Colon (tissue), 2 donors: ENCODE results near the gene HNRNPAB.
"Not testable (repeated sequence)": the region's sequence is repeated elsewhere in the genome, so short reads cannot be mapped to it uniquely, and the experiment has no call there.

Source experiments
- FAIRE-seq: peaks from 2 replicates; lab custom pipeline; 2012; peaks lifted over from hg19 to GRCh38; lab: Jason Lieb, UNC
- donor health status: control.
- donor health status: control.

Gene HNRNPAB

GRCh38 chr5:178245389-178245788 is 41.1 kb downstream of the HNRNPAB start:
- no peak for FAIRE-seq

- no peak for FAIRE-seq
These were observed 42.4 kb downstream of the HNRNPAB start for GRCh38 chr5:178246624-178247279.

- no peak for FAIRE-seq
These were observed 43.4 kb downstream of the HNRNPAB start for GRCh38 chr5:178247481-178248456.

GRCh38 chr5:178248750-178249149 is 44.4 kb downstream of the HNRNPAB start:
- FAIRE-seq = no peak

- no peak for FAIRE-seq
These were observed 45.1 kb downstream of the HNRNPAB start for GRCh38 chr5:178249191-178249989.

GRCh38 chr5:178250263-178250662 is 45.9 kb downstream of the HNRNPAB start:
- no peak for FAIRE-seq

- FAIRE-seq = no peak
These were observed 47.9 kb downstream of the HNRNPAB start for GRCh38 chr5:178252258-178252657.

- not testable (repeated sequence) for FAIRE-seq
These were observed 49.3 kb downstream of the HNRNPAB start for GRCh38 chr5:178253632-178254031.

- no peak for FAIRE-seq
These were observed 52.4 kb downstream of the HNRNPAB start for GRCh38 chr5:178256746-178257145.

- no peak for FAIRE-seq
These were observed 53.3 kb downstream of the HNRNPAB start for GRCh38 chr5:178257650-178258049.

- no peak for FAIRE-seq
These were observed 55.5 kb downstream of the HNRNPAB start for GRCh38 chr5:178259623-178260536.
